Vagina (tissue), 2 donors: ENCODE results near the gene PBX1.

Experiments
- POLR2A ChIP-seq, 2 donors: fragments of 450-650 bp; IDR thresholded peaks; one replicate each; pipeline ENCODE4 v1.6.1; 2017; ENCODE audit warnings: antibody characterized with exemption in 2 of 2, mild to moderate bottlenecking in 2 of 2, moderate library complexity in 2 of 2
- TF ChIP-seq, protein P1 (sequence below), 3 experiments: fragments of 450-650 bp in 2 of 3; fragments of 200-600 bp in 1 of 3; sonication (generic) in 1 of 3; IDR thresholded peaks; one replicate each; pipeline ENCODE4 v1.5.1; 2017 to 2019; ENCODE audit warnings: antibody characterized with exemption in 3 of 3, mild to moderate bottlenecking in 2 of 3, moderate library complexity in 2 of 3

DNA sequence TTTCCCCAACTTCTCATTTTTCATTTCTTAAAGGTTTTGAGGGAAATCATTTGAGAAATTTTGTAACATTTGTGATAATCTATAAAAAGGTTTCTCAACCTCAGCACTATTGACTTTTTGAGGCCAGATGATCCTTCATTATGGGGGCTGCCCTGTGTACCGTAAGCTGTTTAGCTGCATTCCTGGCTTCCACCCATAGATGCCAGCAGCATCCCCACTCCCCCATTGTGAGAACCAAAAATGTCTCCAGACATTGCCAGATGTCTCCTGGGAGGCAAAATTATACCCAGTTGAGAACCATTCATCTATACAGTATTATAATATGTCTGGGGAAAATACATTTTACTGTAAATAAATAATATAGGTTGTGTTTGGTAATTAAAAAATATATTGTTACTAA, 146.0 kb downstream of the PBX1 start:
- TF ChIP-seq, protein P1, sequence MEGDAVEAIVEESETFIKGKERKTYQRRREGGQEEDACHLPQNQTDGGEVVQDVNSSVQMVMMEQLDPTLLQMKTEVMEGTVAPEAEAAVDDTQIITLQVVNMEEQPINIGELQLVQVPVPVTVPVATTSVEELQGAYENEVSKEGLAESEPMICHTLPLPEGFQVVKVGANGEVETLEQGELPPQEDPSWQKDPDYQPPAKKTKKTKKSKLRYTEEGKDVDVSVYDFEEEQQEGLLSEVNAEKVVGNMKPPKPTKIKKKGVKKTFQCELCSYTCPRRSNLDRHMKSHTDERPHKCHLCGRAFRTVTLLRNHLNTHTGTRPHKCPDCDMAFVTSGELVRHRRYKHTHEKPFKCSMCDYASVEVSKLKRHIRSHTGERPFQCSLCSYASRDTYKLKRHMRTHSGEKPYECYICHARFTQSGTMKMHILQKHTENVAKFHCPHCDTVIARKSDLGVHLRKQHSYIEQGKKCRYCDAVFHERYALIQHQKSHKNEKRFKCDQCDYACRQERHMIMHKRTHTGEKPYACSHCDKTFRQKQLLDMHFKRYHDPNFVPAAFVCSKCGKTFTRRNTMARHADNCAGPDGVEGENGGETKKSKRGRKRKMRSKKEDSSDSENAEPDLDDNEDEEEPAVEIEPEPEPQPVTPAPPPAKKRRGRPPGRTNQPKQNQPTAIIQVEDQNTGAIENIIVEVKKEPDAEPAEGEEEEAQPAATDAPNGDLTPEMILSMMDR (IDR thresholded peaks at IDR 0.05): no peak
- no peak for TF ChIP-seq POLR2A (IDR thresholded peaks at IDR 0.05)
